ENCODE results near the gene SRBD1. TPM values are rescaled to one million over a fixed set of nuclear protein-coding genes. Genes with fewer than 3 reads are reported as not detected.

The SRBD1 gene, protein sequence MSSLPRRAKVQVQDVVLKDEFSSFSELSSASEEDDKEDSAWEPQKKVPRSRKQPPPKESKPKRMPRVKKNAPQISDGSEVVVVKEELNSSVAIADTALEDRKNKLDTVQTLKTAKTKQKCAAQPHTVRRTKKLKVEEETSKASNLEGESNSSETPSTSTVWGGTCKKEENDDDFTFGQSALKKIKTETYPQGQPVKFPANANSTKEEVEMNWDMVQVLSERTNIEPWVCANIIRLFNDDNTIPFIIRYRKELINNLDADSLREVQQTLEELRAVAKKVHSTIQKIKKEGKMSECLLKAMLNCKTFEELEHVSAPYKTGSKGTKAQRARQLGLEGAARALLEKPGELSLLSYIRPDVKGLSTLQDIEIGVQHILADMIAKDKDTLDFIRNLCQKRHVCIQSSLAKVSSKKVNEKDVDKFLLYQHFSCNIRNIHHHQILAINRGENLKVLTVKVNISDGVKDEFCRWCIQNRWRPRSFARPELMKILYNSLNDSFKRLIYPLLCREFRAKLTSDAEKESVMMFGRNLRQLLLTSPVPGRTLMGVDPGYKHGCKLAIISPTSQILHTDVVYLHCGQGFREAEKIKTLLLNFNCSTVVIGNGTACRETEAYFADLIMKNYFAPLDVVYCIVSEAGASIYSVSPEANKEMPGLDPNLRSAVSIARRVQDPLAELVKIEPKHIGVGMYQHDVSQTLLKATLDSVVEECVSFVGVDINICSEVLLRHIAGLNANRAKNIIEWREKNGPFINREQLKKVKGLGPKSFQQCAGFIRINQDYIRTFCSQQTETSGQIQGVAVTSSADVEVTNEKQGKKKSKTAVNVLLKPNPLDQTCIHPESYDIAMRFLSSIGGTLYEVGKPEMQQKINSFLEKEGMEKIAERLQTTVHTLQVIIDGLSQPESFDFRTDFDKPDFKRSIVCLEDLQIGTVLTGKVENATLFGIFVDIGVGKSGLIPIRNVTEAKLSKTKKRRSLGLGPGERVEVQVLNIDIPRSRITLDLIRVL
- total RNA-seq = 10 to 100 TPM; 17.1 to 19.9 TPM

- ChIA-PET POLR2A (interaction anchor here (1.4 kb wide), 1 partner anchor 41 kb away, joined by 5 read pairs; no protein-coding TSS in a partner anchor), CTCF (interaction anchor here (1.6 kb wide), 1 partner anchor 39 kb away, joined by 4 read pairs; no protein-coding TSS in a partner anchor)
Observed at GRCh38 chr2:45611020-45611859, at the start of gene SRBD1. SRBD1 (minus strand) TSS chr2:45611267; CDS start chr2:45605441, 5,826 bp downstream.

DNA sequence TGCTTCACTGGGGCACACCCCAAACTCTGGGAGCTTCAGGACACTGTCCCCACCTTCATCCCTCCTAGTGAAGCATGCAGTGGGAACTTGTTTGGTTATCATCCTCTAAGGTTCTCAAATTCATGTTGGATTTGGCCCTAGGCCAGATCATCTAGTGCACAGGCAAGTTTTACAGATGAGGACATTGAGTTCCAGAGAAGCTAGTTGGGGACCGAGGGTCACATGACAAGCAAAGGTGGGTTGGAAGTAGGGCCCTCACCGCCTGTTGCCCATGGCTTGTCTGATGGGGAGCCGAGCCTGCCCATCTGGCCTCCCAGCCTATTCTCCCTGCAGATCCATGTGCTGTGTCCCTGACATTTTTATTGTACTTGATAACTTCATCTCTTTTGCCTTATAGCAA, 43.2 kb upstream of the SRBD1 start:
- CTCF ChIA-PET = no interaction called here
- POLR2A ChIA-PET = no interaction called here

DNA sequence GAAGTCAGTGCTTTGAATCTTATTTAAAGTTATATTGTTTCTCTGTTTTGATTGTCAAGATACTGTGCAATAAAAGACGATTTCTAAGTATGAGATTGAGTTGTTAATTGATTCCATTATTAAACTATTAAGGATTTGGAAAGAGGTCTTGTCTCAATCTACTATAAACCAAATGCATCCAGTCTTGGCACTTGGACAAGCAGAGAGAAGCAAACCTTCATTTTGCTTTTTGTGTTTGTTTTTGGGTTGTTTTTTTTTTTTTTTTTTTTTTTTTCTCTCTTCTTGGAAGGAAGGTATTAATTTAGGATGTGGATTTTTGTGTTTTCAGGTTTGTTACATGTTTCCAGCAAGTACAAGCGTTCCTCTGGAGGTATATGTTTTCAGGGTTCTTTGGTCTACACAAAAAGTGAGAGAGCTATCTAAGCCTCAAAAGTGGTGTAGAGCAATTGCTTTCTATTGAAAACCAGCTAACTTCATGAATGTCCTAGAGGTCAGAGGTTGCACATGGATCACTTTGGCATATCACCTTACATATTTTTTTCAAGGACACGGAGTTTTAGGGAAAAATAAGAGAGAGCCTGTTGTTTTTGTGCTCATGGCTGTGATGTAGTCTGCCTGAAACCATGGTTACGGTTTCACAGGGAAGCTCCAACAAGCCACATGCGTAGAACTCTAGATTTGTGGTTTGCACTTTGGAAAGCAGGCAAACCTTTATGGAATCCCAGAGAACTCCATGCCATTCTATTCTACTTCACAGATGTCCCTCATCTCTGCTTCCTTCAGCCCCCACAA, 42.3 kb upstream of the SRBD1 start:
- POLR2A ChIA-PET = interaction anchor here (1.7 kb wide), 1 partner anchor 42 kb away, joined by 5 read pairs; the partner anchor contains the start of gene SRBD1

DNA sequence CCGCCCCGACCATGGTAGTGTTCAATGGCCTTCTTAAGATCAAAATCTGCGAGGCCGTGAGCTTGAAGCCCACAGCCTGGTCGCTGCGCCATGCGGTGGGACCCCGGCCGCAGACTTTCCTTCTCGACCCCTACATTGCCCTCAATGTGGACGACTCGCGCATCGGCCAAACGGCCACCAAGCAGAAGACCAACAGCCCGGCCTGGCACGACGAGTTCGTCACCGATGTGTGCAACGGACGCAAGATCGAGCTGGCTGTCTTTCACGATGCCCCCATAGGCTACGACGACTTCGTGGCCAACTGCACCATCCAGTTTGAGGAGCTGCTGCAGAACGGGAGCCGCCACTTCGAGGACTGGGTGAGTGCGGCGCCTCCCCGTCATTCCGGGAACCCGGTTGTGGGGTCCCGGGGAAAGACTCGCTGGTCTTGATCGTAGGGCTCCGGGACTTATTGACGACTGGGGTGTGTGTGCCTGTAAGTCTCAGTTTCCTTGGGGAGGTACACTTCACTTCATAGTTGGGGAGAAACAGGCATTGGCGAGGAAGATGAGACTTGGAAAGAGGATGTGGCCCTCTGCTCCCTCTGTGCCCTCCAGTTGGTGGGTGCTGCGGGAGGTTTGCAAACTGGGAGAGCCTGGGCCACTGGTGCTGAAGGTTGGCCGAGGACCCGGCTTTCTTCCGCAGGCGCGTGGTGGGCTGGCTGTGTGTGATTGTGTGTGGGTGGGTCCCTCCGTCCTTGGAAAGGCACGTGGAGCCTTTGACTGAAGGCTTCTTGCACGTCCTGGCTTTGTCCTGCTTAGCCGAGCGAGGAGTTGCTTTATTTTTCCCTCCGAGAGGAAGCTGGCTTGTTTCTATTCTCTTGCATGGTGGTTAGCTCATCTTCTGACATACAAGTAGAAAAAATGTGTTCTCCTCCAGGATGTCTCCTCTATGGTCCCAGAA, 41.3 kb upstream of the SRBD1 start:
- CTCF ChIA-PET = interaction anchor here (1.0 to 1.8 kb wide), 3 partner anchors 10 to 126 kb away, joined by 3 to 7 read pairs (median 3); no protein-coding TSS in a partner anchor
- POLR2A ChIA-PET = interaction anchor here (0.6 to 1.7 kb wide), 4 partner anchors 10 to 181 kb away, joined by 3 to 5 read pairs (median 4); partner anchors contain the start of gene SRBD1

More for the DNA sequence above, 42.3 kb upstream of the SRBD1 start:
- CTCF ChIA-PET = interaction anchor here (1.8 kb wide), 1 partner anchor 125 kb away, joined by 7 read pairs; no protein-coding TSS in a partner anchor

DNA sequence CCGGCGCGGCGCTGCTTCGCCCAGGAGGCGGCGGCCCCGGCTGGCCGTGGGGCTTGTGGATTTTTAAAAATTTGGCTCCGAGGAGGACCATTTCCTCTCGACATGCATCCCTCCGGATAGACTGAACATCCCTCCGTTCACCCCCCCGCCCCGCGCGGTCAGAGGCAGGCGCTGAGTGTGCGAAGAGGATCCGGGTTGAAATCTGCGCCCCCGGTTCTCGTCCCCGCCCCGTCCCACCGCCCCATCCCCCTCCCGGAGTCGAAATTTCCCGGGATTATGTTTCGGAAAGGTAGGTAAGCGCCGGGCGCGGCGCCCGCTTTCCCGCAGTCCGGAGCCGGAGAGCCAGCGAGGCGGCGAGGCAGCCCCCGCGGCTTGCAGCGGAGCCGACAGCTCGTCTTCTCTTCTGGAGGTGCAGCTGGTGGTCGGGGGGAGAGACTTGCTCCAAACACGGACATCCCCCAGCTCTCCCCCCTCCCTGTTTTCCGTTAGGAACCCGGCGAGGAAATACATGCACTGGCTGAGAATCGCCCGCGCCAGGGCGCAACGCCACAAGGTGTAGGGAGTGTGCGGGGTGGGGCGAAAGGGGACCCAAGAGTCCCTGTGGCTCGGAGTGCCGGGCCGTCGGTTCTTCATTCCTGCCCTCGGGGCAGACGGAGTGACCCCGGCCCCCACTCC, 40.5 kb upstream of the SRBD1 start, which contains the start of gene PRKCE:
Gene PRKCE (plus strand): TSS at position 261 of the 675 bp plus-strand sequence.
- POLR2A ChIA-PET = interaction anchor here (0.6 to 1.7 kb wide), 4 partner anchors 9 to 181 kb away, joined by 3 to 5 read pairs (median 4); partner anchors contain the start of gene SRBD1
- CTCF ChIA-PET = interaction anchor here (1.0 to 1.2 kb wide), 2 partner anchors 11 to 82 kb away, joined by 3 read pairs; no protein-coding TSS in a partner anchor

DNA sequence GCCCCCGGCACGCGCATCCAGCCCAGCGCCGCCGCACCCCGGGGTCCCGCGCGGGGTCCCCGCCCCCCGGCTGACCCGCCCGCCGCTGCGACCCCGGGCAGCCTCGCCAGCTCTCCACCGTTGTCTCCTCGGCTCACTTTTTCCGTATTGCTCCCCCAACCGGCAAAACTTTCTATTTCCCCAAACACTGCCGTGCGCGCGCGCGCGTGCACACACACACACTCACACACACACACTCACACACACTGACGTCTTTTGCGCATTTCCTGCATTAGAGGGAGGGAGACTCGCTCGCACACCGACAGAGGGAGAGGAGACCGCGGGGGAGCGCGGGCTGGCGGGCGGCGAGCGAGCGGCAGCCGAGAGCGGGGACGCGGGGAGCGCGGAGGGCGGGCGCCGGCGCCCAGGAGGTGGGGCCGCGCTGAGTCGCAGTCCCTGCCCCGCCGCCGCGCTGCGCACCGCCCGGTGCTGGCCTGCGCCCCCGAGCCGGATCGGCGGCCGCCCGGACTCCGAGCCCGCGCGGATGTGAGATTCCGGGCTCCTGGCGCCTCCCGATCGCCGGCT, 39.9 kb upstream of the SRBD1 start:
- ChIA-PET POLR2A (interaction anchor here (0.6 to 0.8 kb wide), 3 partner anchors 9 to 94 kb away, joined by 5 to 14 read pairs (median 5); no protein-coding TSS in a partner anchor), CTCF (interaction anchor here (1.2 to 1.8 kb wide), 4 partner anchors 8 to 285 kb away, joined by 3 to 5 read pairs (median 4); partner anchors contain the start of gene SRBD1)

DNA sequence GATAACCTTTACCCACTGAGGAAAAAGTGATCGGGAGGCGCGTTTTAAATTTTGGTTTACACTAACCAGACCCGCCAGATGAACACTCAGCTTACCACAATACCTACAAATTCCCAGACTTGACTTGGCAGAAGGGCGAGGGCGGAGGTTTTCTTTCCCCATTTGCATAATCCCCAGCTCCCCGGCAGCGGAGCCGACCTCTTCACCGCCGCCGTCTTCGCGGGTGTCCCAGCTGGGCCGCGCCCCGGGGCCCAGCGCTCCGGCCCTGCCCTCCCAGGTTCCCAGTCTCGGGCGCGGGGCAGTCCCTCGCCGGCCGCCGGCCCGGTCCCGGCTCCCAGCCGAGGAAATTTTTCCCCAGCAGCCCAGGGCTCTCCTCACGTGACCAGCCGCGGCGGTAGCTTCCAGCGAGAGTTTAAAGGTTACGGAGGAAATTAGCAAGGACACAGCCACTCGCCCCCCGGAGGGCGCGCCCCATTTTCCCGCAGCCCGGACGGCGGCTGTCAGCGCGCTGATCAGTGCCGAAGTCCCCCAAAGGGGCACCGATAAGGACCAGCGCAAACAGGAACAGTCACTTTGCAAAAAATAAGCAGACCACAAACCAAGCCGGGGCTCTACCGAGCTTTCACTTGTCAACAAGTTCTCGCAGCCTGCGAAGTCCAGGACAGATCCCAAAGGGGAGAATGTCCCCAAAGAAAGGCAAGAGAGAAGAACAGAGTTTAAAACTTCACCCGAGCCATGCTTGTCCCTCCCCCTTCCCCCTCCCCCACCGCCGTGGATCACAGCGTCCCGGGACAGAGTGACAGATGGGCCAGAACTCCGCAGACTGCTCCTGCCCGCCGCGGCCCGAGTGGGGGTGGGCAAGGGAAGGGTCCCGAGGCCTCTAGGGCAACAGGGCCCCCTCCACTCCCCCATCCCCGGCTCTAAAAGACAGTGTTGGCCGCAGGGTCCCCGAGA, 39.1 kb upstream of the SRBD1 start:
- POLR2A ChIA-PET = interaction anchor here (0.6 to 0.8 kb wide), 3 partner anchors 10 to 94 kb away, joined by 3 to 14 read pairs (median 5); no protein-coding TSS in a partner anchor
- CTCF ChIA-PET = interaction anchor here (0.5 to 1.8 kb wide), 5 partner anchors 9 to 285 kb away, joined by 3 to 5 read pairs (median 4); partner anchors contain the start of gene SRBD1

- ChIA-PET POLR2A (no interaction called here), CTCF (interaction anchor here (1.5 to 1.8 kb wide), 3 partner anchors 9 to 286 kb away, joined by 3 to 5 read pairs (median 4); no protein-coding TSS in a partner anchor)
Observed at GRCh38 chr2:45649462-45649857, 38.4 kb upstream of the SRBD1 start.

DNA sequence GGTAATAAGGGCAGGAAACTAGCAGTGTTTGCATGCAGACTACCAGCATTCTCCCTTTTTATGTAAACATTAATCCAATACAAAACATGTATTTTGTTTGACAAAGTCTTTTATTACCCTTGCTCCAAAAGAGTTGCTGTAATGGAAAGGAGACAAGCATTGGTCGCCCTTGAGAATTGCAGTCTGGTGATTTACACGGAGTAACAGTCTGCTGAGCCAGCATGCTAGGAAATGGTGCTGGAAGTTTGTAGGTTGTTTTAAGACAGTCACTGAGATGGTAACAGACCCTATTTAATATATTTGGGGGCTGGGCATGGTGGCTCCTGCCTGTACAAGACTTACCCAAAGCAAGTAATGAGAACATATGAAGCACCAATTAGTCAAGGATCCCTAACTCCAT, 37.6 kb upstream of the SRBD1 start:
- POLR2A ChIA-PET = no interaction called here
- CTCF ChIA-PET = no interaction called here

- ChIA-PET CTCF (no interaction called here), POLR2A (no interaction called here)
Observed at GRCh38 chr2:45647986-45648520, 37.0 kb upstream of the SRBD1 start.

DNA sequence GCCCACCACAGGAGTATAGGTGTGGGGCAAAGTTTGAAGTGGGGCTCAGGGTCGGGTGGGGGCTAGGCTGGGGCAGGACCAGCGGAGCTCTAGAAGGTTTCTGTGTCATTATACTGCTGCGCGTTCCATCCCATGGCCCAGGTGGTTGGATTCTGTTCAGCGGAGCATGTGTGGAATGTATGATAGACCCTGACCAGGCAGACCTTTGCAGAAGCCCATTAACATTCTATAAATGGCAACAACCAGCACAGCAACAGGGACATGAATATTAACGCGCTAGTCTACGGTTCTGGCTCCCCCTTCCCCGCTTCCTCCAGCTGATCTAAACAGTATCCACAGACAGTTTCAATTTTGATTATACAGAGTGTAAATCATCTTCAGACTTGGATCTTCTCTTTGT, 36.3 kb upstream of the SRBD1 start:
- POLR2A ChIA-PET = no interaction called here

GRCh38 chr2:45646289-45646688, 35.2 kb upstream of the SRBD1 start:
- CTCF ChIA-PET = no interaction called here
- POLR2A ChIA-PET = no interaction called here

More for the DNA sequence above, 36.3 kb upstream of the SRBD1 start:
- CTCF ChIA-PET = no interaction called here

GRCh38 chr2:45643543-45644542, 32.8 kb upstream of the SRBD1 start:
- ChIA-PET POLR2A (no interaction called here), CTCF (interaction anchor here (1.0 to 2.1 kb wide), 3 partner anchors 135 to 136 kb away, joined by 5 to 12 read pairs (median 7); no protein-coding TSS in a partner anchor)

Measured in activated CD8-positive, alpha-beta memory T cell treated with anti-CD3 and anti-CD28 coated beads for 36 hours (primary cell).